Neural cell (in vitro differentiated cells): Measurements from ENCODE around the gene BRD3OS.

Experiments
- EP300 ChIP-seq: fragments of 450-650 bp; conservative IDR thresholded peaks from 2 replicates; pipeline ENCODE4 v1.6.1; 2014; ENCODE audit warnings: antibody characterized with exemption, mild to moderate bottlenecking, moderate library complexity; ENCODE audit not compliant: poor library complexity, severe bottlenecking
- POLR2AphosphoS5 ChIP-seq: IDR thresholded peaks from 2 replicates; pipeline ENCODE4 v1.6.1; 2012
- RAD21 ChIP-seq: fragments of 450-650 bp; conservative IDR thresholded peaks from 2 replicates; pipeline ENCODE4 v1.6.1; 2014; ENCODE audit warnings: antibody characterized with exemption, mild to moderate bottlenecking, moderate library complexity
- TAF1 ChIP-seq: IDR thresholded peaks from 2 replicates; pipeline ENCODE4 v1.6.1; 2012; ENCODE audit warnings: low read depth
- TF ChIP-seq, protein P1 (sequence below): fragments of 450-650 bp; IDR thresholded peaks from 2 replicates; pipeline ENCODE4 v1.5.1; 2014; ENCODE audit warnings: antibody characterized with exemption, mild to moderate bottlenecking, moderate library complexity; ENCODE audit not compliant: poor library complexity, severe bottlenecking
- TF ChIP-seq, protein P2 (sequence below): IDR thresholded peaks from 2 replicates; pipeline ENCODE4 v1.6.1; 2012; ENCODE audit warnings: borderline replicate concordance

DNA sequence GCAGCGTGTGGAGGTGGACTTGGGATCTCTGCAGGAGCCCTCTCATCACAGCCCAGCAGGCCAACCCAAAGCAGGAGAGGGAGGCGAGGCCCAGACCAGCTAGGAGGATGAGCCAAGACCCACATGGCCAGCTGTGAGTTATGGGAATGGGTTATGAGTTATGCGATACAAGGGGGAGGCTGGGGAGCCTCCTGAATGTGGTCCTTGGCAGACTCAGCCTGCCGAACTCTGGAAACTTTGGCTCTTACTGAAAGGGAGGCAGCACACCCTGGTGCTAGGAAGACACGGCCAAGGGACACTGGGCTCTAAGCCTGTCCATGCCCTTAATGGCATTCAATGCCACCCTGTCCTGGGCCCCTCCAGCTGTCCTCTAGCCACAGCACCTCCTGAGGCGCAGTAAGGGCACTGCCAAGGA is 25.4 kb upstream of the BRD3OS start:
- TF ChIP-seq, protein P1, sequence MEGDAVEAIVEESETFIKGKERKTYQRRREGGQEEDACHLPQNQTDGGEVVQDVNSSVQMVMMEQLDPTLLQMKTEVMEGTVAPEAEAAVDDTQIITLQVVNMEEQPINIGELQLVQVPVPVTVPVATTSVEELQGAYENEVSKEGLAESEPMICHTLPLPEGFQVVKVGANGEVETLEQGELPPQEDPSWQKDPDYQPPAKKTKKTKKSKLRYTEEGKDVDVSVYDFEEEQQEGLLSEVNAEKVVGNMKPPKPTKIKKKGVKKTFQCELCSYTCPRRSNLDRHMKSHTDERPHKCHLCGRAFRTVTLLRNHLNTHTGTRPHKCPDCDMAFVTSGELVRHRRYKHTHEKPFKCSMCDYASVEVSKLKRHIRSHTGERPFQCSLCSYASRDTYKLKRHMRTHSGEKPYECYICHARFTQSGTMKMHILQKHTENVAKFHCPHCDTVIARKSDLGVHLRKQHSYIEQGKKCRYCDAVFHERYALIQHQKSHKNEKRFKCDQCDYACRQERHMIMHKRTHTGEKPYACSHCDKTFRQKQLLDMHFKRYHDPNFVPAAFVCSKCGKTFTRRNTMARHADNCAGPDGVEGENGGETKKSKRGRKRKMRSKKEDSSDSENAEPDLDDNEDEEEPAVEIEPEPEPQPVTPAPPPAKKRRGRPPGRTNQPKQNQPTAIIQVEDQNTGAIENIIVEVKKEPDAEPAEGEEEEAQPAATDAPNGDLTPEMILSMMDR: no peak
- TF ChIP-seq POLR2AphosphoS5 (no peak), RAD21 (no peak), EP300 (no peak), TAF1 (no peak)
- TF ChIP-seq, protein P2, sequence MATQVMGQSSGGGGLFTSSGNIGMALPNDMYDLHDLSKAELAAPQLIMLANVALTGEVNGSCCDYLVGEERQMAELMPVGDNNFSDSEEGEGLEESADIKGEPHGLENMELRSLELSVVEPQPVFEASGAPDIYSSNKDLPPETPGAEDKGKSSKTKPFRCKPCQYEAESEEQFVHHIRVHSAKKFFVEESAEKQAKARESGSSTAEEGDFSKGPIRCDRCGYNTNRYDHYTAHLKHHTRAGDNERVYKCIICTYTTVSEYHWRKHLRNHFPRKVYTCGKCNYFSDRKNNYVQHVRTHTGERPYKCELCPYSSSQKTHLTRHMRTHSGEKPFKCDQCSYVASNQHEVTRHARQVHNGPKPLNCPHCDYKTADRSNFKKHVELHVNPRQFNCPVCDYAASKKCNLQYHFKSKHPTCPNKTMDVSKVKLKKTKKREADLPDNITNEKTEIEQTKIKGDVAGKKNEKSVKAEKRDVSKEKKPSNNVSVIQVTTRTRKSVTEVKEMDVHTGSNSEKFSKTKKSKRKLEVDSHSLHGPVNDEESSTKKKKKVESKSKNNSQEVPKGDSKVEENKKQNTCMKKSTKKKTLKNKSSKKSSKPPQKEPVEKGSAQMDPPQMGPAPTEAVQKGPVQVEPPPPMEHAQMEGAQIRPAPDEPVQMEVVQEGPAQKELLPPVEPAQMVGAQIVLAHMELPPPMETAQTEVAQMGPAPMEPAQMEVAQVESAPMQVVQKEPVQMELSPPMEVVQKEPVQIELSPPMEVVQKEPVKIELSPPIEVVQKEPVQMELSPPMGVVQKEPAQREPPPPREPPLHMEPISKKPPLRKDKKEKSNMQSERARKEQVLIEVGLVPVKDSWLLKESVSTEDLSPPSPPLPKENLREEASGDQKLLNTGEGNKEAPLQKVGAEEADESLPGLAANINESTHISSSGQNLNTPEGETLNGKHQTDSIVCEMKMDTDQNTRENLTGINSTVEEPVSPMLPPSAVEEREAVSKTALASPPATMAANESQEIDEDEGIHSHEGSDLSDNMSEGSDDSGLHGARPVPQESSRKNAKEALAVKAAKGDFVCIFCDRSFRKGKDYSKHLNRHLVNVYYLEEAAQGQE: no peak
